ENCODE data around the gene IDH3G. TPM values are rescaled to one million over a fixed set of nuclear protein-coding genes. Genes with fewer than 3 reads are reported as not detected.

IDH3G gene
- total RNA-seq (10 to 100 TPM; 60.6 to 68.6 (median 66.6) TPM), polyA plus RNA-seq (66.9 TPM)
- long read RNA-seq, donor 1, partial matches to known transcripts = 11 of 146 reads
- long read RNA-seq, donor 1, other reads (novel, unspliced or antisense) = 135 of 146 reads
- long read RNA-seq, donor 2, partial matches to known transcripts = 14 of 87 reads
- long read RNA-seq, donor 2, other reads (novel, unspliced or antisense) = 73 of 87 reads
- long read RNA-seq, donor 3, partial matches to known transcripts = 19 of 323 reads
- long read RNA-seq, donor 3, other reads (novel, unspliced or antisense) = 304 of 323 reads
- long read RNA-seq, donor 4, partial matches to known transcripts = 11 of 84 reads
- long read RNA-seq, donor 4, other reads (novel, unspliced or antisense) = 73 of 84 reads

- ATAC-seq = peak; percentile 95 to 96
- Histone ChIP-seq H3K4me1 (ENCODE audit: control insufficient read depth, insufficient read depth, low read length) (peaks cover 4% of the 10 kb centered on the region), H3K9me3 (ENCODE audit: control insufficient read depth, low read length) (no peaks in the 10 kb centered on the region), H3K27ac (ENCODE audit: low read length) (peak within 1 kb of the TSS; percentile 95), H3K4me3 (ENCODE audit: low read length) (peak within 1 kb of the TSS; percentile 90), H3K27me3 (ENCODE audit: control insufficient read depth, insufficient read depth) (no peaks in the 10 kb centered on the region)
- peak; percentile 94 to 97 (median 97) for DNase-seq
- intact Hi-C loops (cut with DNase I) = loop anchor here in 1 of 4 donors (10.0 kb wide), 1 partner anchor 131 kb away; the partner anchor contains the start of gene ARHGAP4
- WGBS = under 1% methylated on average over 92 of the region's 92 CpGs
These were observed at the start of gene IDH3G, which contains the start of gene SSR4 for GRCh38 chrX:153794018-153794896. TSS of gene IDH3G (minus strand) at chrX:153794375. CDS start at chrX:153794326, 49 bp downstream. TSS of gene SSR4 (plus strand) at chrX:153794668. CDS start at chrX:153794688, 20 bp downstream.

DNA sequence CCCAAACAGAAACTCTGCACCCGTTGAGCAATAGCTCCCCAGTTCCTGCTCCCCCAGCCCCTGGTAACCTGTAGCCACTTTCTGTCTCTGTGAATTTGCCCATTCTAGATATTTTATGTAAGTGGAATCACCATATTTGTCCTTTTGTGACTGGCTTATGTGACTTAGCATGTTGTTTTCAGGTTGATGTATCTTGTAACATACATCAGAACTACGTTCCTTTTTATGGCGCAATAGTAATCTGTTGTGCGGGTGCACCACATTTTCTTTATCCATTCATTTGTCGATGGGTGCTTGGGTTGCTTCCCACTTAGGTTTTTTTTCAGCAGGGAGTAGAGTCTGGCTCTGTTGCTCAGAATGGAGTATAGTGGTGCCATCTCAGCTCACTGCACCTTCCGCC, 42.7 kb upstream of the IDH3G start:
- no peak overlapping the region for H3K4me3 ChIP-seq (ENCODE audit: low read length)
- intact Hi-C loops (cut with DNase I) = no loop called here
- H3K9me3 ChIP-seq (ENCODE audit: control insufficient read depth, low read length) = no peaks in the 10 kb centered on the region
- no peaks in the 10 kb centered on the region for H3K4me1 ChIP-seq (ENCODE audit: control insufficient read depth, insufficient read depth, low read length)
- H3K27me3 ChIP-seq (ENCODE audit: control insufficient read depth, insufficient read depth) = no peaks in the 10 kb centered on the region
- no peak for DNase-seq
- no peak overlapping the region for H3K27ac ChIP-seq (ENCODE audit: low read length)
- WGBS = 89% methylated on average over 6 of the region's 6 CpGs
- no peak for ATAC-seq

DNA sequence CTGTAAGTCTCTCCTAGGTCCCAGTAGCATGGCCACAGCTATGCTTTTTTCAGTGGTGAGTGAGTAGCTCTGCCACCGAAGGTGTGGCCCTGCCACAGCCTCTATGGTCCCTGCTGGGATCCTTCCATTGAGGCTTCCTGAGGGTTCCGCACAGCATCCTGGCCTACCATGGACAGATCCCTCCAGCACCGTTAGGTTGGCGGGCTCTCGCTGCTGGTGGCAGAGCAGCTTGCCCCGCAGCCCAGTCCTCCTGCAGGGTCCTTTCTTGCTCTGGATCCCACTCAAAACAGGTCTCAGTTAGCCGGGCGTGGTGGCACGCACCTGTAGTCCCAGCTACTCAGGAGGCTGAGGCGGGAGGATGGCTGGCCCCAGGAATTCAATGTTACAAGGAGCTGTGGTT, 38.6 kb upstream of the IDH3G start:
- H3K4me3 ChIP-seq (ENCODE audit: low read length) = no peak overlapping the region
- no peak for ATAC-seq
- no peak overlapping the region for H3K27ac ChIP-seq (ENCODE audit: low read length)
- H3K9me3 ChIP-seq (ENCODE audit: control insufficient read depth, low read length) = no peaks in the 10 kb centered on the region
- no peak for DNase-seq
- WGBS = 86% methylated on average over 10 of the region's 10 CpGs
- no peaks in the 10 kb centered on the region for H3K4me1 ChIP-seq (ENCODE audit: control insufficient read depth, insufficient read depth, low read length)
- intact Hi-C loops (cut with DNase I) = loop anchor here in 1 of 4 donors (2.0 kb wide), 1 partner anchor 20 kb away; no protein-coding TSS in a partner anchor
- H3K27me3 ChIP-seq (ENCODE audit: control insufficient read depth, insufficient read depth) = no peaks in the 10 kb centered on the region

DNA sequence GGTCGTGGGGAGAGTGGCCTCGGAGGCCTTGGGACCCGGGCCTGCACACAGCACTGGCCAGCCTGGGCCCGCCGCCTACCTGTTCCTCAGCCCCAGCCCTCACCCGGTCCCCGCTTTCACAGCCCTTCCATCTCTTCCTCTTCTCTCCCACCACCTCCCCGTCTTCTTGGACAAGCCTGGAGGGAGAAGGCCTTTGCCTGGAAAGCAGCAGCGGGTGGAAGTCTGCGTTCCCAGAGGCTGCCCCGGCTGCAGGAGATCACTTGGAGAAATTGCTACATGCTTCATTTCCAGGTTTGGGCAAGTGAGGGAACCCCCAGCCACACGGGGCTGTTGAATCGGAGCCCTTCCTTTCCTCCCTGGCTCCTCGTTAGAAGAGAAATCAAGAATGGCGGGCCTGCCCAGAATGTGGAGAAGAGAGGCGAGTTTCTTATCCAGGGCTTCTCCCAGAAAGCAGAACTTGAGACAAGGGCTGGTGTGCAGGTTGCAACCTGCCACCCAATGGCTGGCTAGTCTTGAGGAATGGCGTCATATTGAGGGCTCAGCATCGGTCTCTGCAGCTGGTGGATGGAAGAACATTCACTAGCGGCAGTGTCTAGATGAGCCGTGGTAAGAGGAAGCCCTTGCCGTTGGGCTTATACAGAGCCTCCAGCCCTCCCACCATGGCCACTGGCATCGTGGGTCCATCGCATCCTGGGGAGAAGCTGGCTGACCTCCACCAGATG, 37.4 kb upstream of the IDH3G start:
- H3K4me1 ChIP-seq (ENCODE audit: control insufficient read depth, insufficient read depth, low read length) = no peaks in the 10 kb centered on the region
- H3K4me3 ChIP-seq (ENCODE audit: low read length) = no peak overlapping the region
- H3K27ac ChIP-seq (ENCODE audit: low read length) = no peak overlapping the region
- DNase-seq (no peak), ATAC-seq (no peak)
- H3K9me3 ChIP-seq (ENCODE audit: control insufficient read depth, low read length) = no peaks in the 10 kb centered on the region
- 62% methylated on average over 22 of the region's 23 CpGs for WGBS
- intact Hi-C loops (cut with DNase I) = loop anchor here in 1 of 4 donors (2.0 kb wide), 1 partner anchor 19 kb away; no protein-coding TSS in a partner anchor
- H3K27me3 ChIP-seq (ENCODE audit: control insufficient read depth, insufficient read depth) = no peaks in the 10 kb centered on the region

- no peak for ATAC-seq
- intact Hi-C loops (cut with DNase I) = no loop called here
- no peak for DNase-seq
- Histone ChIP-seq H3K4me3 (ENCODE audit: low read length) (peak overlapping the region; percentile 85), H3K4me1 (ENCODE audit: control insufficient read depth, insufficient read depth, low read length) (no peaks in the 10 kb centered on the region), H3K9me3 (ENCODE audit: control insufficient read depth, low read length) (no peaks in the 10 kb centered on the region), H3K27ac (ENCODE audit: low read length) (no peak overlapping the region), H3K27me3 (ENCODE audit: control insufficient read depth, insufficient read depth) (no peaks in the 10 kb centered on the region)
- WGBS = 3% methylated on average over 81 of the region's 102 CpGs
These were observed 36.7 kb upstream of the IDH3G start for GRCh38 chrX:153830640-153831428.

DNA sequence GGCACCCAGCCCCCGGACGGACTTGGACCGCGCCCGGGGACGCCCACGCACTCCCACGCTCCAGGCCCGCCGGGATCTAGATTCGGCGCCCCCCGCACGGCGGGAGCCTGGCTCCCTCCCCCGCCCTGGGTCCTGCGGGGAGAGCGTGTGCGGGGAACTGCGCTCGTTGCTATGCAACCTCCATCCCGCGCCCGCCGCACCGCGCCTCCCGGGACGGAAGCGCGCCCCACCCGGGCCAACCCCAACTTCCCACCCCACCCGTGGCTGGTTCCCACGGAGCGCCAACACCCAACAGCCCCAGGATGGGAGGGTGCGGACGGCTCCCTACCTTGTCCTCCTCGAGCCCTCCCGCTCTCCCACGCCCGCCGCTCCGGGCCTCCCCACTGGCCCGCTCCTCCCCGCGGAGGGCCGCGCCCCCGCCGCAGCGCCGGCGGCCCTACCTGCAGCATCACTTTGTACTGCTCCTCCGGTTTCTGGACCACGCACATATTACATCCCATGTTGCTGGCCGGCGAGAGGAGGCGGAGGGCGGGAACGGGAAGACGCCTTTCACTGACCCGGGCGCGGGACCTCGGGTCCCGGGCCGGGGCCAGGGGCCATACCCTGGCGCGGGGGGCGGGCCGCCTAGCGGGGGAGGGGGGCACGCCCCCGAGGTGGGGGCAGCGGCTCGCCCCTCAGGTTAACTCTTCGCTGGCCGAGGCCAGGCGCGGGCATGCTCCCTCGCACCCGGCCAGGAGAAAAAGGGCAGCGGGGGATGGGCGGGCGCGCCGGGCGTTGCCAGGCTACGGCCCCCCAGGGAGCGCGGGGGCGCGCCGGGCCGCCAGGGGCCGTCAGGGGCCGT, 35.8 kb upstream of the IDH3G start, which contains the start of gene PDZD4:
Gene PDZD4 (minus strand): TSS at position 746 of the 841 bp plus-strand sequence. CDS start 246 bp downstream, at position 500.
- Histone ChIP-seq H3K27ac (ENCODE audit: low read length) (no peak within 1 kb of the TSS), H3K27me3 (ENCODE audit: control insufficient read depth, insufficient read depth) (no peaks in the 10 kb centered on the region), H3K4me1 (ENCODE audit: control insufficient read depth, insufficient read depth, low read length) (no peaks in the 10 kb centered on the region), H3K4me3 (ENCODE audit: low read length) (peak within 1 kb of the TSS; percentile 85), H3K9me3 (ENCODE audit: control insufficient read depth, low read length) (no peaks in the 10 kb centered on the region)
- ATAC-seq = peak; percentile 30 to 58
- no peak for DNase-seq
- WGBS = 1% methylated on average over 88 of the region's 97 CpGs
- intact Hi-C loops (cut with DNase I) = no loop called here

DNA sequence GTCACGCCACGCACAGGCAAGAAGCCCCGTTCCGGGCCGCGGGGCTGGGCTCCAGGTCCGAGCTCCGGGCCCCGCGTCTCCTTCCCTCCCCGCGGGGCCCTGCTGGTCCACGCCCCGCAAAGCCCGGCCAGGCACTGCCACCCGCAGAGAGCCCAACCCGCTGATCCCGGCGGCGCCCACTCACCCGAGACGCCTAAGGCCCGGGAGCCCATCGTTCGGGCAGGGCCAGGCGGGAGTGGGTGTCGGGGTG, 35.3 kb upstream of the IDH3G start:
- WGBS = 0% methylated on average over 18 of the region's 27 CpGs
- no peak overlapping the region for H3K27ac ChIP-seq (ENCODE audit: low read length)
- intact Hi-C loops (cut with DNase I) = no loop called here

DNA sequence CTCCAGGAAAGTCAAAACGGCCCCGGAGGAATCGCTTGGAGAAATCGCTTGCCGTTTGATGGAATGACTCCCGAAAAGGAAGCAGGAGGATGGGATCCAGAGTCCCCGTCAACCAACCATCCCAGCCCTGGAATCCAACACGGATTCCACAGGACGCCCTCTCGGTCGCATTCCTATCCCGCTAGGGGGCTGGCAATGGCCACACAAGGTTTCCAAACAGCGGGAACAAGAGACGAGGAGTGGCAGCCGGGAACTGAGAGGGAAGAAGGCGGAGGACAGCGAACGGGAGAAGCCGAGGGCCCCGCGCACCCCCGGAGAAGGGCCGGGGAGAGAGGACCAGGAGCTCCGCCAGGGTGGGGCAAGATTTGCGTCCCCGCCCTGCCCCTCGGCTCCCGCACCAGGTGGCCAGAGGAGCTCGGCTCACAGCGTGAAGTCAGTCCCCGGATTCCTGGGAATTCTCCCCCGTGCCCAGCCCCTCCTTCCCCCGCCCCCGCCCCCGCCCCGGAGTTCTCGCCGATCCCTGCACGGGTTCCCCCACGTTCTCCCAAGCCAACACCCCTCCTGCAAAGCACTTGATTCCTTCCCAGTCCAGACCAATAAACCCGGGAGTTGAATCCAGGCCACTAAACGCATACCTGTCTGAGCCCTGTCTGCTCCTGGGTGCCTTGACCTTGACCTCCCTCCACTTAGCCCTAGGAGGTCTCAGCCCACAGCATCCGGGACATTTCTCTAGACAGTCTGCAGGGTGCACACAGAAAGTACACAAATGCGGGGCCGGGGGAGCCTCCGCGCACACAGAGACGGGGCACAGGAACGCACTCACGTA, 34.8 kb upstream of the IDH3G start:
- peak overlapping the region; percentile 85 for H3K4me3 ChIP-seq (ENCODE audit: low read length)
- H3K4me1 ChIP-seq (ENCODE audit: control insufficient read depth, insufficient read depth, low read length) = no peaks in the 10 kb centered on the region
- intact Hi-C loops (cut with DNase I) = no loop called here
- H3K27me3 ChIP-seq (ENCODE audit: control insufficient read depth, insufficient read depth) = no peaks in the 10 kb centered on the region
- 3% methylated on average over 50 of the region's 50 CpGs for WGBS
- H3K27ac ChIP-seq (ENCODE audit: low read length) = no peak overlapping the region
- no peaks in the 10 kb centered on the region for H3K9me3 ChIP-seq (ENCODE audit: control insufficient read depth, low read length)
- no peak for DNase-seq
- peak; percentile 30 to 38 for ATAC-seq

More for the DNA sequence above, 35.3 kb upstream of the IDH3G start:
- no peaks in the 10 kb centered on the region for H3K4me1 ChIP-seq (ENCODE audit: control insufficient read depth, insufficient read depth, low read length)
- H3K27me3 ChIP-seq (ENCODE audit: control insufficient read depth, insufficient read depth) = no peaks in the 10 kb centered on the region
- H3K4me3 ChIP-seq (ENCODE audit: low read length) = peak overlapping the region; percentile 85
- H3K9me3 ChIP-seq (ENCODE audit: control insufficient read depth, low read length) = no peaks in the 10 kb centered on the region
- peak in 1 of 2 donors; percentile 40 for ATAC-seq
- no peak for DNase-seq

- DNase-seq (no peak), ATAC-seq (no peak)
- no peaks in the 10 kb centered on the region for H3K9me3 ChIP-seq (ENCODE audit: control insufficient read depth, low read length)
- H3K27me3 ChIP-seq (ENCODE audit: control insufficient read depth, insufficient read depth) = no peaks in the 10 kb centered on the region
- whole genome bisulfite sequencing = 47% methylated on average over 17 of the region's 17 CpGs
- H3K4me3 ChIP-seq (ENCODE audit: low read length) = no peak overlapping the region
- intact Hi-C loops (cut with DNase I) = no loop called here
- no peaks in the 10 kb centered on the region for H3K4me1 ChIP-seq (ENCODE audit: control insufficient read depth, insufficient read depth, low read length)
- no peak overlapping the region for H3K27ac ChIP-seq (ENCODE audit: low read length)
These were observed 34.1 kb upstream of the IDH3G start for GRCh38 chrX:153828308-153828707.

Measured in right cardiac atrium (tissue), 5 donors.